HG02588 (cell line): Measurements from ENCODE around the gene C19orf81.
A peak's percentile ranks its signal among the peaks of the same experiment; 100 is the strongest.

Experiments
- ATAC-seq: cut with Tn5 transposase; IDR thresholded peaks from one replicate; pipeline ENCODE4 v1.9.1; 2021; ENCODE audit warnings: mild to moderate bottlenecking, moderate library complexity; ENCODE audit not compliant: unreplicated experiment

Gene C19orf81

GRCh38 chr19:50677636-50678035 lies 28.4 kb downstream of the C19orf81 start:
- ATAC-seq: no peak

GRCh38 chr19:50678323-50678722 lies 29.1 kb downstream of the C19orf81 start:
- ATAC-seq: no peak

- peak; percentile 82 for ATAC-seq
Observed at GRCh38 chr19:50679177-50680125, 30.2 kb downstream of the C19orf81 start.

GRCh38 chr19:50686310-50687032 lies 37.2 kb downstream of the C19orf81 start:
- ATAC-seq: no peak

GRCh38 chr19:50688766-50689165 lies 39.5 kb downstream of the C19orf81 start:
- ATAC-seq: no peak

- no peak for ATAC-seq
Observed at GRCh38 chr19:50690439-50690838, 41.2 kb downstream of the C19orf81 start.

GRCh38 chr19:50693064-50693975 lies 44.1 kb downstream of the C19orf81 start:
- no peak for ATAC-seq

GRCh38 chr19:50694815-50695145 lies 45.5 kb downstream of the C19orf81 start:
- no peak for ATAC-seq

GRCh38 chr19:50695251-50696093 lies 46.2 kb downstream of the C19orf81 start:
- ATAC-seq: no peak

GRCh38 chr19:50696094-50696483 lies 46.8 kb downstream of the C19orf81 start:
- ATAC-seq: no peak

GRCh38 chr19:50697414-50698124 lies 48.3 kb downstream of the C19orf81 start:
- no peak for ATAC-seq

GRCh38 chr19:50701367-50701985 lies 52.2 kb downstream of the C19orf81 start:
- no peak for ATAC-seq

- no peak for ATAC-seq
Observed at GRCh38 chr19:50702158-50702870, 53.1 kb downstream of the C19orf81 start.

GRCh38 chr19:50702871-50703829 lies 53.9 kb downstream of the C19orf81 start:
- ATAC-seq: no peak

GRCh38 chr19:50703915-50704796 lies 54.9 kb downstream of the C19orf81 start:
- ATAC-seq: no peak

- no peak for ATAC-seq
Observed at GRCh38 chr19:50705422-50706019, 56.3 kb downstream of the C19orf81 start.
